Smooth muscle cell (in vitro differentiated cells): ENCODE measurements around the gene TUBA4B. TPM values are rescaled to one million over a fixed set of nuclear protein-coding genes. Genes with fewer than 3 reads are reported as not detected.

Experiments used
- DNase-seq: peaks from one replicate; lab custom pipeline; 2025; ENCODE audit not compliant: unreplicated experiment; lab: John Stamatoyannopoulos, UW
- H2AFZ ChIP-seq: fragments of 200-600 bp; sonication (generic); 2 replicates; pipeline ENCODE4 v1.6.0; 2016; ENCODE audit warnings: antibody characterized with exemption, low read depth, mild to moderate bottlenecking
- H3F3A ChIP-seq: fragments of 200-600 bp; sonication (generic); 2 replicates; pipeline ENCODE4 v1.6.0; 2017; ENCODE audit warnings: antibody characterized with exemption, low read depth
- H3K27ac ChIP-seq: fragments of 200-600 bp; sonication (generic); 2 replicates; pipeline ENCODE4 v1.5.1; 2016; ENCODE audit warnings: low read depth, mild to moderate bottlenecking
- H3K27me3 ChIP-seq: fragments of 200-600 bp; sonication (generic); 2 replicates; pipeline ENCODE4 v1.6.1; 2016; ENCODE audit warnings: low read depth, mild to moderate bottlenecking
- H3K36me3 ChIP-seq: fragments of 200-600 bp; sonication (generic); 2 replicates; pipeline ENCODE4 v1.5.1; 2016; ENCODE audit warnings: low read depth
- H3K4me1 ChIP-seq: fragments of 200-600 bp; sonication (generic); 2 replicates; pipeline ENCODE4 v1.5.1; 2016; ENCODE audit warnings: low read depth
- H3K4me2 ChIP-seq: fragments of 200-600 bp; sonication (generic); 2 replicates; pipeline ENCODE4 v1.6.0; 2016; ENCODE audit warnings: mild to moderate bottlenecking
- H3K4me3 ChIP-seq: fragments of 200-600 bp; sonication (generic); 2 replicates; pipeline ENCODE4 v1.5.1; 2016; ENCODE audit warnings: mild to moderate bottlenecking
- H3K79me2 ChIP-seq: fragments of 200-600 bp; sonication (generic); 2 replicates; pipeline ENCODE4 v1.6.0; 2016; ENCODE audit warnings: low read depth, mild to moderate bottlenecking
- H3K9ac ChIP-seq: fragments of 200-600 bp; sonication (generic); 2 replicates; pipeline ENCODE4 v1.6.0; 2016; ENCODE audit warnings: low read depth
- H3K9me3 ChIP-seq: fragments of 200-600 bp; sonication (generic); replicated peaks from 2 replicates; pipeline ENCODE4 v1.5.1; 2016; ENCODE audit warnings: low read depth
- H4K20me1 ChIP-seq: fragments of 200-600 bp; sonication (generic); 2 replicates; pipeline ENCODE4 v1.6.0; 2016; ENCODE audit warnings: low read depth
- whole genome bisulfite sequencing: methylation state at CpG from one replicate; pipeline ENCODE4 v1.1.7; 2016; ENCODE audit warnings: low lambda C conversion rate; 5-methylcytosine and 5-hydroxymethylcytosine counted together
- polyA plus RNA-seq: library from polyadenylated mRNA; unstranded; fragments of >200 nt; fragmentation: Nextera tagmentation; extraction: Ambion mirVana; gene quantifications from 2 replicates; pipeline ENCODE4 v1.2.1, GENCODE V29; 2016
- total RNA-seq: library from RNA; depleted of rRNA; stranded (reverse); fragments of >200 nt; gene quantifications from 2 replicates; pipeline ENCODE4 v1.2.3, GENCODE V29; 2014
- TF ChIP-seq, protein P1 (sequence below): fragments of 200-600 bp; sonication (generic); IDR thresholded peaks from 2 replicates; pipeline ENCODE4 v1.5.1; 2017; ENCODE audit warnings: borderline replicate concordance, mild to moderate bottlenecking, antibody characterized with exemption; ENCODE audit not compliant: insufficient read depth, poor library complexity, severe bottlenecking

Gene TUBA4B
- total and polyA plus RNA-seq, 2 experiments from 2014 or later: not detected

DNA sequence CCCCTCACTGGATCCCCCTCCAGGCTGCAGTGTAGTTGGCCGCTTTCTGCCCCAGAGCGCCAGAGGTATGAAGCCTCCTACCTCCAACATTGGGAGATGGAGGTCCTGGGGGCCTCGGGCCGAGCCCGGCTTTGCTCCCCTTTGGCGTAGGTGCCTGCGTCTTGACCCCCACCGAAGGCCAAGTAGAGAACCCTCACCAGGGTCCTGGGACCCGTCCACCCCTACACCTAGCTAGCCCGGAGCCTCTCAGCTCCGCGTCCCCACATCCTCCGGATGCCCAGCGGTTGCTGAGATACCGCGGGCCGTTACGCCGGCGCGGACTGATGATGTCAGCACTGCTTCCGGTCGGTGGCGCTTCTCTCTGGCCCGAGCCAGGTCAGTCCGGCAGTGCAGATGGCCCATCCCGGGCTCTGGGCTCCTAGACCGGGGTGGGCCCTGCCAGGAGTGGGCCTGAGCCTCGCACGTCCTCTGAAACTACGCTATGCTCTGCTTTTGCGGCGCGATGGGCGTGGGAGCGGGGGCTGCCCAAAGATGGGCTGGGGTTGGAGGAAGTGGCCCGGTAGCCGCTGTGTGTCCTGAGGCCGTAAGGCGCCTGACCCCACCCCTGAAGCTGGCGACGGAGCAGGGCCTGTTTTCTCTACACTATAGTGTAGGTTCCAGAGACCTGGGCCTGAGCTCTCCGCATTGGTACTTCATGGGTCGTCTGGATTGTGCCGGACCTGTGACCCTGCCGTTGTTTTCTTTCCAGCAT is 7.7 kb upstream of the TUBA4B start, which contains the start of the genes GLB1L and STK16:
TSS of gene GLB1L (minus strand) at position 297 of the 751 bp plus-strand sequence. CDS start 1,871 bp downstream, outside the sequence.
TSS of gene STK16 (plus strand) at position 332 of the 751 bp plus-strand sequence. CDS start 521 bp downstream, outside the sequence.
- Histone ChIP-seq H3K9me3 (no peaks in the 10 kb centered on the region), H3K9ac (peak within 1 kb of the TSS; percentile 96), H4K20me1 (no peaks in the 10 kb centered on the region), H3K4me2 (peak within 1 kb of the TSS; percentile 99), H3K36me3 (no peaks in the 10 kb centered on the region), H2AFZ (peak within 1 kb of the TSS; percentile 91), H3K4me1 (peaks cover 12% of the 10 kb centered on the region), H3K79me2 (peaks cover 13% of the 10 kb centered on the region), H3F3A (peaks cover 12% of the 10 kb centered on the region), H3K4me3 (peak within 1 kb of the TSS; percentile 86), H3K27me3 (no peaks in the 10 kb centered on the region), H3K27ac (peak within 1 kb of the TSS; percentile 87)
- TF ChIP-seq, protein P1, sequence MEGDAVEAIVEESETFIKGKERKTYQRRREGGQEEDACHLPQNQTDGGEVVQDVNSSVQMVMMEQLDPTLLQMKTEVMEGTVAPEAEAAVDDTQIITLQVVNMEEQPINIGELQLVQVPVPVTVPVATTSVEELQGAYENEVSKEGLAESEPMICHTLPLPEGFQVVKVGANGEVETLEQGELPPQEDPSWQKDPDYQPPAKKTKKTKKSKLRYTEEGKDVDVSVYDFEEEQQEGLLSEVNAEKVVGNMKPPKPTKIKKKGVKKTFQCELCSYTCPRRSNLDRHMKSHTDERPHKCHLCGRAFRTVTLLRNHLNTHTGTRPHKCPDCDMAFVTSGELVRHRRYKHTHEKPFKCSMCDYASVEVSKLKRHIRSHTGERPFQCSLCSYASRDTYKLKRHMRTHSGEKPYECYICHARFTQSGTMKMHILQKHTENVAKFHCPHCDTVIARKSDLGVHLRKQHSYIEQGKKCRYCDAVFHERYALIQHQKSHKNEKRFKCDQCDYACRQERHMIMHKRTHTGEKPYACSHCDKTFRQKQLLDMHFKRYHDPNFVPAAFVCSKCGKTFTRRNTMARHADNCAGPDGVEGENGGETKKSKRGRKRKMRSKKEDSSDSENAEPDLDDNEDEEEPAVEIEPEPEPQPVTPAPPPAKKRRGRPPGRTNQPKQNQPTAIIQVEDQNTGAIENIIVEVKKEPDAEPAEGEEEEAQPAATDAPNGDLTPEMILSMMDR: no peak
- WGBS: 2% methylated on average over 46 of the region's 46 CpGs
- peak; percentile 78 for DNase-seq

DNA sequence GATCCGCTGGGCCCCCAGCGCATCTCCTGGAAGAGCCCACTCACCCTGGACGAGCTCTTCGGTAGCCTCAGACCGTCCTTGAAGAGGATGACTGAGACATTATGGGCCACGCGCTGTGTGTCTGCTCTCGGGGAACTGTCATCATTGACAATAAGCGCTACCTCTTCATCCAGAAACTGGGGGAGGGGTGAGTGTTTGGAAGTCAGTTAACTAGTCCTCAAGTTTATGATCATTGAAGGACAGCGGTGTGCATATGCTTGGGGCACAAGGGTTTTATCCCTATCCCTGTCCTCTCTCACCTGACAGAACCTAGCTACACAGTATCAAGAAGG is 7.2 kb upstream of the TUBA4B start:
- 35% methylated on average over 10 of the region's 10 CpGs for whole genome bisulfite sequencing
- Histone ChIP-seq H3K36me3 (no peaks in the 10 kb centered on the region), H4K20me1 (no peaks in the 10 kb centered on the region), H3F3A (peaks cover 12% of the 10 kb centered on the region), H3K4me3 (peak overlapping the region; percentile 86), H3K27me3 (no peaks in the 10 kb centered on the region), H3K79me2 (peaks cover 13% of the 10 kb centered on the region), H2AFZ (no peak overlapping the region), H3K9me3 (no peaks in the 10 kb centered on the region), H3K9ac (peak overlapping the region; percentile 96), H3K4me2 (peak overlapping the region; percentile 99), H3K4me1 (peaks cover 12% of the 10 kb centered on the region), H3K27ac (peak overlapping the region; percentile 87)
- TF ChIP-seq, protein P1: no peak
- no peak for DNase-seq

DNA sequence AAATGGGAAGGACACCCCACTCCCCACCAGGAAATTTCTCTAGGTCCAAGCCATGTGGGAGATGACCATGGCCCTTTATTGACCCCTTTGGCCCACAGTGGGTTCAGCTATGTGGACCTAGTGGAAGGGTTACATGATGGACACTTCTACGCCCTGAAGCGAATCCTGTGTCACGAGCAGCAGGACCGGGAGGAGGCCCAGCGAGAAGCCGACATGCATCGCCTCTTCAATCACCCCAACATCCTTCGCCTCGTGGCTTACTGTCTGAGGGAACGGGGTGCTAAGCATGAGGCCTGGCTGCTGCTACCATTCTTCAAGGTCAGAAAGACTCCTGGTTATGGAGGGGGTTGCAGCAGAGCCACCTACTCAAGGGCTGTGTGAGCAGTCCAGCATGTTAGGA is 6.5 kb upstream of the TUBA4B start:
- Histone ChIP-seq H3K9ac (no peak overlapping the region), H3K4me2 (peak overlapping the region; percentile 99), H3K27ac (no peak overlapping the region), H3K4me3 (no peak overlapping the region), H3K36me3 (no peaks in the 10 kb centered on the region), H4K20me1 (no peaks in the 10 kb centered on the region), H3K4me1 (peaks cover 12% of the 10 kb centered on the region), H3K79me2 (peaks cover 13% of the 10 kb centered on the region), H3K27me3 (peaks cover under 1% of the 10 kb centered on the region), H2AFZ (no peak overlapping the region), H3K9me3 (no peaks in the 10 kb centered on the region), H3F3A (peaks cover 12% of the 10 kb centered on the region)
- DNase-seq: no peak
- TF ChIP-seq, protein P1: no peak
- 99% methylated on average over 10 of the region's 10 CpGs for WGBS
